ENCODE measurements around the gene NARS2. TPM values are rescaled to one million over a fixed set of nuclear protein-coding genes. Genes with fewer than 3 reads are reported as not detected.
A peak's percentile ranks its signal among the peaks of the same experiment; 100 is the strongest.

The NARS2 gene
- total RNA-seq, 1 donor from 2014 or later, result 22.2 TPM

GRCh38 chr11:78438298-78438975 is 136.2 kb downstream of the NARS2 start:
- DNase-seq (ENCODE audit: low read depth), result no peak

GRCh38 chr11:78432956-78433355 is 141.7 kb downstream of the NARS2 start:
- DNase-seq (ENCODE audit: low read depth), result no peak

GRCh38 chr11:78432058-78432515 is 142.6 kb downstream of the NARS2 start:
- DNase-seq (ENCODE audit: low read depth), result no peak

- DNase-seq (ENCODE audit: low read depth), result no peak
Observed at GRCh38 chr11:78429660-78430059, 145.0 kb downstream of the NARS2 start.

- no peak for DNase-seq (ENCODE audit: low read depth)
Observed at GRCh38 chr11:78429209-78429608, 145.5 kb downstream of the NARS2 start.

- DNase-seq (ENCODE audit: low read depth), result no peak
Observed at GRCh38 chr11:78428773-78429172, 145.9 kb downstream of the NARS2 start.

- DNase-seq (ENCODE audit: low read depth), result no peak
Observed at GRCh38 chr11:78428266-78428636, 146.4 kb downstream of the NARS2 start.

- DNase-seq (ENCODE audit: low read depth), result no peak
Observed at GRCh38 chr11:78427615-78428265, 146.9 kb downstream of the NARS2 start.

GRCh38 chr11:78426845-78427244 is 147.8 kb downstream of the NARS2 start:
- no peak for DNase-seq (ENCODE audit: low read depth)

GRCh38 chr11:78425399-78426070 is 149.1 kb downstream of the NARS2 start:
- DNase-seq (ENCODE audit: low read depth), result no peak

- peak; percentile 26 for DNase-seq (ENCODE audit: low read depth)
Observed at GRCh38 chr11:78424334-78425270, 150.1 kb downstream of the NARS2 start.

- DNase-seq (ENCODE audit: low read depth), result no peak
Observed at GRCh38 chr11:78423241-78423640, 151.4 kb downstream of the NARS2 start.

- peak; percentile 79 for DNase-seq (ENCODE audit: low read depth)
Observed at GRCh38 chr11:78420796-78421209, 153.9 kb downstream of the NARS2 start.

GRCh38 chr11:78420255-78420764 is 154.4 kb downstream of the NARS2 start:
- peak; percentile 79 for DNase-seq (ENCODE audit: low read depth)

- DNase-seq (ENCODE audit: low read depth), result peak; percentile 92
Observed at GRCh38 chr11:78419327-78419726, 155.3 kb downstream of the NARS2 start.

GRCh38 chr11:78418584-78419211 is 156.0 kb downstream of the NARS2 start:
- DNase-seq (ENCODE audit: low read depth), result peak; percentile 2

GRCh38 chr11:78417888-78418583 is 156.6 kb downstream of the NARS2 start:
- DNase-seq (ENCODE audit: low read depth), result peak; percentile 7

GRCh38 chr11:78417175-78417887 is 157.3 kb downstream of the NARS2 start, which contains the start of gene GAB2:
Gene GAB2, minus strand, starts transcription at chr11:78417820. Its CDS starts 100 bp downstream, at chr11:78417720.
- DNase-seq (ENCODE audit: low read depth), result no peak
